Embryonic facial prominence (tissue), 1 donor: ENCODE measurements around the gene SLC51A.
"Not testable (repeated sequence)": the region's sequence is repeated elsewhere in the genome, so short reads cannot be mapped to it uniquely, and the experiment has no call there.

Experiments used
- DNase-seq: peaks from one replicate; pipeline ENCODE4 v3.0.0-alpha.2; 2016; ENCODE audit errors: extremely low spot score

SLC51A gene

GRCh38 chr3:196193133-196193735, 23.1 kb upstream of the SLC51A start:
- no peak for DNase-seq

- DNase-seq: no peak
Observed at GRCh38 chr3:196193736-196194541, 22.4 kb upstream of the SLC51A start.

GRCh38 chr3:196194542-196194915, 21.8 kb upstream of the SLC51A start:
- DNase-seq: no peak

GRCh38 chr3:196195664-196196265, 20.6 kb upstream of the SLC51A start:
- no peak for DNase-seq

GRCh38 chr3:196197524-196197923, 18.8 kb upstream of the SLC51A start:
- no peak for DNase-seq

GRCh38 chr3:196198081-196198675, 18.2 kb upstream of the SLC51A start:
- no peak for DNase-seq

- DNase-seq: no peak
Observed at GRCh38 chr3:196198771-196199753, 17.3 kb upstream of the SLC51A start.

- no peak for DNase-seq
Observed at GRCh38 chr3:196202516-196202970, 13.8 kb upstream of the SLC51A start.

GRCh38 chr3:196203846-196204245, 12.5 kb upstream of the SLC51A start:
- DNase-seq: no peak

GRCh38 chr3:196205442-196206205, 10.7 kb upstream of the SLC51A start:
- DNase-seq: not testable (repeated sequence)

GRCh38 chr3:196207159-196207832, 9.0 kb upstream of the SLC51A start:
- DNase-seq: no peak

GRCh38 chr3:196207833-196208607, 8.3 kb upstream of the SLC51A start:
- no peak for DNase-seq

- no peak for DNase-seq
Observed at GRCh38 chr3:196208942-196209695, 7.2 kb upstream of the SLC51A start.

GRCh38 chr3:196209944-196210672, 6.2 kb upstream of the SLC51A start:
- not testable (repeated sequence) for DNase-seq

- DNase-seq: no peak
Observed at GRCh38 chr3:196210673-196211556, 5.4 kb upstream of the SLC51A start, which contains the start of gene ZDHHC19. TSS of gene ZDHHC19 (minus strand) at chr3:196211400. CDS start at chr3:196211315, 85 bp downstream.

- DNase-seq: no peak
Observed at GRCh38 chr3:196214783-196215441, 1.4 kb upstream of the SLC51A start.
